ENCODE measurements around the gene ATMIN.

Gene ATMIN

DNA sequence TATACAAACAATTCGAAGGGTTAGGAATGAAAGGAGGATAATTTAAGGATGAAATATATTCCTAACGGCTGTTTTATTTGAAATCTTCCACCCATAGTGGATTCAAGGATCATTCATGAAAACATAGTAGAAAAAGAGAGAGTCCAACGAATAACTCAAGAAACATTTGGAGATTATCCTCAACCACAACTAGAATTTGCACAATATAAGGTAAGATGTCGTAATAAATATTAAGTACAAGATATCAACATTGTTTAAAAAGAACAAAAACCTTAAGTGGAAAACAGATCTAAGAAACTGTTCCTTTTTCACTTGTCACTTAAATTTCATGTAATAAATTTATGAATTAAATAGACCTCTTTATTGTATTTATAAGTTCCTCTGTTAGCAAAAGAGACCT is 9.2 kb upstream of the ATMIN start:
- H3K9me3 ChIP-seq (ENCODE audit: control insufficient read depth, insufficient read depth, low read length) = no peaks in the 10 kb centered on the region
- H3K4me1 ChIP-seq (ENCODE audit: insufficient read depth, low read length) = no peaks in the 10 kb centered on the region
- peaks cover 14% of the 10 kb centered on the region; the same call in 1 of the 2 replicates for H3K36me3 ChIP-seq (ENCODE audit: insufficient read depth, low read length)
- H3K9ac ChIP-seq (ENCODE audit: low read depth, low read length) = no peak overlapping the region

DNA sequence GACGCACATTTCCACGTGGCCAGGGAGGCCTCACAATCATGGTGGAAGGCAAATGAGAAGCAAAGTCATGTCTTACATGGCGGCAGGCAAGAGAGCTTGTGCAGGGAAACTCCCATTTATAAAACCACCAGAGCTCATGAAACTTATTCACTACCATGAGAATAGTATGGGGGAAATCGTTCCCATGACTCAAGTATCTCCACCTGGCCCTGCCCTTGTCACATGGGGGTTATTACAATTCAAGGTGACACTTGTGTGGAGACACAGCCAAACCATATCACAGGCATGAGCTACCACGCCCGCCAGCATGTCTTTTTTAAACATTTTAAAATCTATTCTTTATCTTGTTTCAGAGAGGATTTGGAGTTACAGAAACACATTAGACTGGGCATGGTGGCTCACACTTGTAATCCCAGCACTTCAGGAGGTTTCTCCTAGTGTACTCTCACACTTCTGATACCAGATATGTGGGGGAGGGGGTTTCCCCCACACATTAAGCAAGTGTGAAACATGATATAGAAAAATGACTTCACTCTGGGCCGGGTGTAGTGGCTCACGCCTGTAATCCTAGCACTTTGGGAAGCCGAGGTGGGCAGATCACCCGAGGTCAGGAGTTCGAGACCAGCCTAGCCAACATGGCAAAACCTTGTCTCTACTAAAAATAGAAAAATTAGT is 5.6 kb upstream of the ATMIN start:
- Histone ChIP-seq H3K4me1 (ENCODE audit: insufficient read depth, low read length) (no peaks in the 10 kb centered on the region), H3K9ac (ENCODE audit: low read depth, low read length) (no peak overlapping the region), H3K9me3 (ENCODE audit: control insufficient read depth, insufficient read depth, low read length) (peaks cover 4% of the 10 kb centered on the region; the same call in 1 of the 2 replicates), H3K36me3 (ENCODE audit: insufficient read depth, low read length) (peaks cover 11% of the 10 kb centered on the region; the same call in 1 of the 2 replicates)

DNA sequence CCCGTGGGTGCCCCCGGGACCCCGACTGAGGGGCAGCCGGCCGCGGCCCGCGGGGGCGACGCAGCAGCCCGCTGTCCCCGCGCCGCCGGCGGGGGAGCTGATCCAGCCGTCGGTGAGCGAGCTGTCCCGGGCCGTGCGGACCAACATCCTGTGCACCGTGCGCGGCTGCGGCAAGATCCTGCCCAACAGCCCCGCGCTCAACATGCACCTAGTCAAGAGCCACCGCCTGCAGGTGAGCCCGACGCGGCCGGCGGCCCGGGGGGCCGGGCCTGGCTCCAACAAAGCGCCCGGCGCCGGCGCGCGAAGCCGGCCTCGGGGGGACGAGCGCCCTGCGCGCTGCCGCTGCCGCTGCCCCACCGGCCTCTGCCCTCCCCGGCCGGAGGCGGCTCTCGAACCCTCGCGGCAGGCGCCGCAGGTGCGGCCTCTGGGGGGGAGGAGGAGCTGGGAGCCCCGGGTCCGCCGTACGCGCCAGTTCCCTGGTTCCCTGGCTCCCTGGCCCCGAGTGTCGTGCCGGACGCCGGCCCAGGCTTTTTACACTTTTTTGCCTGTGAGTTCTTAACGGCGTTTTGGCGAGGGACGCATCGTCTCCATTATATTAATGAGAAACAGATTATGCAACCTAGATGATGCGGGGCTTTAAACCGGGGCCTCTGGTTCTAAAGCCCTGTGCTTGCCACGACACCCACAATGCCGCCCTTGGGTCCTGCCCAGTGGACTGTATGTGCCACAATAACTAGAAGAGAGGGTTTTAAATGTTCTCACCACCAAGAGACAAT is 521 bp downstream of the ATMIN start:
- Histone ChIP-seq H3K36me3 (ENCODE audit: insufficient read depth, low read length) (no peaks in the 10 kb centered on the region; the same call in 1 of the 2 replicates), H3K9me3 (ENCODE audit: control insufficient read depth, insufficient read depth, low read length) (peaks cover 4% of the 10 kb centered on the region; the same call in 1 of the 2 replicates), H3K4me1 (ENCODE audit: insufficient read depth, low read length) (0 out of 2 replicates have a peak, but pooled peaks cover 4% of the 10 kb centered on the region)

DNA sequence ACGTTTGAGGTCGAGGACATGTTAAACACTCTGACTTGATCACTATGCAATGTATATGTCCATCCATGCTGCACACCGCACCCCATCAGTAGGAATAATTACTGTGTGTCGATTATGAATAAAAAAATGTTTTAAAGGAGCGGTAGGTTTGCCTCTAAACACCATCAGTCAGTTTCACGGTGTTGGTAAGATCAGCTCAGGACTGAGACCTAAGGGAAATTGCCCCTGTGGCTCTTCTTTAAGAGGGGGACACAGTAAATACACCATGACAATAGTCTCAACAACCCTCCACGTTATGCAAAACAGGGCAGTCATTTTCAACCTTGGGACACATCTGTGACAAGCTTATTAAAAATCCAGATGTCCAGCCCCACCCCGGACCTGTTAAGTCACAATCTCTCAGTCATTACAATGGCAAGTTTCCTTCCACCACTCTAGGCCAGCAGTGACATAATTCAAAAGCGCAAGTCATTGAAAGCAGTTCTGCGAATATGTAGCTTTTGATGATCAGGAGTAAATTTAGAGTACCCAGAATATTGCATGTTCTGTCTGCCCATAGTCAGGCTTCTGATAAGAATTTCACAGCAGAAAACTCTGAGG is 1.2 kb downstream of the ATMIN start:
- peaks cover 4% of the 10 kb centered on the region; the same call in 1 of the 2 replicates for H3K9me3 ChIP-seq (ENCODE audit: control insufficient read depth, insufficient read depth, low read length)
- peak overlapping the region; percentile 78 for H3K9ac ChIP-seq (ENCODE audit: low read depth, low read length)
- peaks cover 2% of the 10 kb centered on the region for H3K36me3 ChIP-seq (ENCODE audit: insufficient read depth, low read length)
- H3K4me1 ChIP-seq (ENCODE audit: insufficient read depth, low read length) = 0 out of 2 replicates have a peak, but pooled peaks cover 4% of the 10 kb centered on the region

More for the DNA sequence above, 521 bp downstream of the ATMIN start:
- H3K9ac ChIP-seq (ENCODE audit: low read depth, low read length) = peak overlapping the region; percentile 78

DNA sequence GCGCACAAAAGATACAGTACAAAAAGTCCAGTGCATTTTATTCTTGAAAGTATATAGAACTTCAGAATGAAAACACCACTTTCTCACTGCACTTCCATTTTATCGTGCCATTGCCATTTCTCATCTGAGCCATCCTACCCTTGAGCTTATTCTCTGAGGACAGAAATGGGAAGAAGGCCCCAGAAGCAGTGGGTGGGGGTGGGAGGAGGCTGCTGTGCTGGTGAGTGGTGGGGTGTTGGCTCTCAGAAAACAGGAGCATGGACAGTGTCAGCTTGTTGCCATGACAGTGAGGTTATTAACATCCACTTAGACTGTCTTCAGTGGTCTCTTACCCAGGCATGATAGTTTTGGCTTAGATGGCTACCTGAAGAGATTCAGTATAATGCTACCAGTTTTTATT is 4.5 kb downstream of the ATMIN start:
- Histone ChIP-seq H3K4me1 (ENCODE audit: insufficient read depth, low read length) (0 out of 2 replicates have a peak, but pooled peaks cover 4% of the 10 kb centered on the region), H3K9me3 (ENCODE audit: control insufficient read depth, insufficient read depth, low read length) (no peaks in the 10 kb centered on the region), H3K9ac (ENCODE audit: low read depth, low read length) (no peak overlapping the region), H3K36me3 (ENCODE audit: insufficient read depth, low read length) (peaks cover 20% of the 10 kb centered on the region)

DNA sequence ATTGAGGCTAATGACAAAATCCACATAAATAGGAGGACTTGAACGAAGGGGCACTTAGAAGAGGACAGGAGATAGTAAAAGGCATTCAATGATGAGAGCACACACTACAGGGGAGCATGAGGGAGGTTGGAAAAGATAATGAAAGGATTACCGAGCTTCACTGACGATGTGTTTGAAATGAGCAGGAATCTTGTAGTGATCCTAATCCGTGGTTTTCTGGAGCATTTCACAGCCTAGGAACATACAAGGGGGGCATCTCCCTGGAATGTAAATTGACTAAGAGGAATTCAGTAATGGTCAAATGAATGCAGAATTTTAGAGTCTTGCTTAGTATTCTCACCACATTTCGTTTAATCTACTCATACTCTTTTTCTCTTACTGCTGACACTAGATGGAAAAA is 5.2 kb downstream of the ATMIN start:
- H3K36me3 ChIP-seq (ENCODE audit: insufficient read depth, low read length) = peaks cover 20% of the 10 kb centered on the region
- H3K4me1 ChIP-seq (ENCODE audit: insufficient read depth, low read length) = 0 out of 2 replicates have a peak, but pooled peaks cover 4% of the 10 kb centered on the region
- no peak overlapping the region for H3K9ac ChIP-seq (ENCODE audit: low read depth, low read length)

DNA sequence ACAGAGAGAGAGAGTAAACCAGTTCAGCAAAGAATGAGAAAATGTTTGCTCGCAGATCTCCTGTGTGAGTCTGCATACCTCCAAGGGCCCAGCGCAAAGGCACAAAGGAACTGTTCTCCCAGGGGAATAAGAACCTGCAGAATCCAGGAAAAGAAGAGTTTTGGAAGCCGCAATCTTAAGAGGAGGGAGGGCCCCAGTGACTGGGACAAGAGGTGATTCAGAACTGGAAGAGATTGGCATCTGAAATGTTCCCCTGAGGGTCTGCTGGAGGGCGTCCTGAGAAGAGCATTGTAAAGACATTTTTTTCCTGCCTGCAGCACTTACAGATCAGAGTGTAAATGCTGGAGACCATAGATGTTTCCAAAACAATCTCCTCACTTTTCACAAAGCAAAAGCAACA is 6.1 kb downstream of the ATMIN start:
- Histone ChIP-seq H3K4me1 (ENCODE audit: insufficient read depth, low read length) (0 out of 2 replicates have a peak, but pooled peaks cover 4% of the 10 kb centered on the region), H3K9ac (ENCODE audit: low read depth, low read length) (no peak overlapping the region), H3K9me3 (ENCODE audit: control insufficient read depth, insufficient read depth, low read length) (no peaks in the 10 kb centered on the region), H3K36me3 (ENCODE audit: insufficient read depth, low read length) (peaks cover 20% of the 10 kb centered on the region)

More for the DNA sequence above, 5.2 kb downstream of the ATMIN start:
- H3K9me3 ChIP-seq (ENCODE audit: control insufficient read depth, insufficient read depth, low read length) = no peaks in the 10 kb centered on the region

DNA sequence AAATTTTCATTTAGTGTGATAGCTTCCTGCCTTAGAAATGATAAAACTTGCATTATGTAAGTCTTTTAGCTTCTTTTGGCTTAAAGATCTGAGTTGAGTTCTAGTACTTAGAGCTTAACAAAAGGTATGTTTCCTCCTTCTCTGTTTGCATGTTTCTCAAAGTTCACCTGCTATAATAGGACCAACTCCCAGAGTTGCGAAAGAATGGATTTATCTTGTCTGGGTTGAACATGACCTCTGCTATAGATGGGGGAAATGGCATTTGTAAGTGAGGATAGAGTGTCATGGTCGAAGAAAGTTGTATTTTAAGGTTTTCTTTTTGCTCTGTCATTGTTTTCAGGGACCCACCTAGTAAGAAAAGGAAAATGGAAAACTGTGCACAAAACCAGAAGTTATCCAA is 7.2 kb downstream of the ATMIN start:
- Histone ChIP-seq H3K36me3 (ENCODE audit: insufficient read depth, low read length) (peaks cover 20% of the 10 kb centered on the region), H3K4me1 (ENCODE audit: insufficient read depth, low read length) (no peaks in the 10 kb centered on the region), H3K9ac (ENCODE audit: low read depth, low read length) (no peak overlapping the region), H3K9me3 (ENCODE audit: control insufficient read depth, insufficient read depth, low read length) (no peaks in the 10 kb centered on the region)

DNA sequence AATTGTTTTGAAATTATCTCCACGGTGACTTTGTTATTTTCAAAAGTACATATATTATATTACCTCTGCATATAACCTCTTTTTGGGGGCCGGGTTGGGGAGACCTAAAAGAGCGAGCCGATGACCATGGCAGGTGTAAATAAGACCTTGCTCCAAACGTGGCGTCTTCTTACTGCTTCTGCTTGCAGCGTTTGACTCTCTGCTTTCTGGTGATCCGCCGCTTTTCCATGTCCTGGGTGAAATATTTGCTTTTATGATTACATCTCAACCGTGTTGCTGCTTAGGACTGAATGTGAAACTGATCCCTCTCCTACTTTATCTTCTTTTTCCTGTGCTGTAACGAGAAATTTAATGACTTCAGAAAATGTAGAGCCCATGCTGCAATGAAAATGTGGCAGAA is 18.1 kb downstream of the ATMIN start:
- H3K9me3 ChIP-seq (ENCODE audit: control insufficient read depth, insufficient read depth, low read length) = no peaks in the 10 kb centered on the region
- no peaks in the 10 kb centered on the region for H3K36me3 ChIP-seq (ENCODE audit: insufficient read depth, low read length)
- no peaks in the 10 kb centered on the region for H3K4me1 ChIP-seq (ENCODE audit: insufficient read depth, low read length)
- no peak overlapping the region for H3K9ac ChIP-seq (ENCODE audit: low read depth, low read length)

DNA sequence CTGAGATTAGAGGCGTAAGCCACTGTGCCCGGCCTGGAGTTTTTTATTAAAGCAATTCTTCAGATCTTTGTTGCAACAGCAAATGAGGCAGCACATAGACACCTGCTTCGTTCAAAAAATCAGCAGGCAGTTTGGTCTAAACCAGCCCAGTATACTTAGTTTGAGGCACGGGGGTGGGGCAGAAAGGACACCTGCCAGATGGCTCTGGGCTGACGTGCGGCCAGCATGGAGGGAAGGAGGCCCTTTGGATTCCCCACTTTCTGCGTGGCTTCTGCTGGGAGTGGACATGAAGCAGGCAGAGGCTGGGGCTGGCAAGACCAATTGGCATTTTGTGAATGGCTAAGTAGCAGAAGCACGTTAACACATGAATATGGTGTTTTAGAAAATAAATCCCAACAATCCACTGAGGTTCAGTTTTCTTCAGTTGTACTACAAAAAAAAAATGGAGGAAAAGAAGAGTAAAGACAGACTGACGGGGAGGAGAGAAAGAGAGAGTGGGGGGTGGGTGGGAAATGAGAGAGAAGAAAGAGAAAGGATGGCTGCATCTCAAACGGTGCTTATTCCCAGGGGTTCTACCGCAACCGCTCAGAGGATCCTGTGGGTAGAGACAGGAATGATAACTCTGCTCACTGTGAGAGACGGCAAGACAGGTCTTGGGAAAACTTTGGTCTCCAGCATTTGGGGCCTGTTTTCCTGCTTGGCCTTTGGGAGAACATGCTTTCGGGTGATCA is 25.1 kb downstream of the ATMIN start:
- H3K9me3 ChIP-seq (ENCODE audit: control insufficient read depth, insufficient read depth, low read length) = no peaks in the 10 kb centered on the region
- peaks cover 10% of the 10 kb centered on the region; the same call in 1 of the 2 replicates for H3K4me1 ChIP-seq (ENCODE audit: insufficient read depth, low read length)
- H3K36me3 ChIP-seq (ENCODE audit: insufficient read depth, low read length) = no peaks in the 10 kb centered on the region
- H3K9ac ChIP-seq (ENCODE audit: low read depth, low read length) = no peak overlapping the region

DNA sequence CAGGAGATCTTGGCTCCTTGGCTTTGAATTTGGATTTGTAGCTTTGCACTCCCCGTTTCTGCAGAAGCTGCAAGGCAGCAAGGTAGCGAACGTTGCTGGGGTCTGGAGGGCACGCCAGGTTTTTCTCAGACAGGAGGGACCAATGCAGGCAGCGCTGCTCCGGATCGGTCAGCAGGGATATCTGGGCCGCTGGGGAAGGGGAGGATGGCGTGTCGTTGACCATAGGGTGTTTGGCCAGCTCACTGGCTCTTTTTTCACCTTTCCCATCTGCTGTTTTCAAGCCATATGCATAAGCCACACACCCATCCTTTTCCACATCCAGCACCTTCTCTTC is 25.6 kb downstream of the ATMIN start:
- peaks cover 10% of the 10 kb centered on the region; the same call in 1 of the 2 replicates for H3K4me1 ChIP-seq (ENCODE audit: insufficient read depth, low read length)
- no peaks in the 10 kb centered on the region for H3K9me3 ChIP-seq (ENCODE audit: control insufficient read depth, insufficient read depth, low read length)
- H3K36me3 ChIP-seq (ENCODE audit: insufficient read depth, low read length) = no peaks in the 10 kb centered on the region
- no peak overlapping the region for H3K9ac ChIP-seq (ENCODE audit: low read depth, low read length)

DNA sequence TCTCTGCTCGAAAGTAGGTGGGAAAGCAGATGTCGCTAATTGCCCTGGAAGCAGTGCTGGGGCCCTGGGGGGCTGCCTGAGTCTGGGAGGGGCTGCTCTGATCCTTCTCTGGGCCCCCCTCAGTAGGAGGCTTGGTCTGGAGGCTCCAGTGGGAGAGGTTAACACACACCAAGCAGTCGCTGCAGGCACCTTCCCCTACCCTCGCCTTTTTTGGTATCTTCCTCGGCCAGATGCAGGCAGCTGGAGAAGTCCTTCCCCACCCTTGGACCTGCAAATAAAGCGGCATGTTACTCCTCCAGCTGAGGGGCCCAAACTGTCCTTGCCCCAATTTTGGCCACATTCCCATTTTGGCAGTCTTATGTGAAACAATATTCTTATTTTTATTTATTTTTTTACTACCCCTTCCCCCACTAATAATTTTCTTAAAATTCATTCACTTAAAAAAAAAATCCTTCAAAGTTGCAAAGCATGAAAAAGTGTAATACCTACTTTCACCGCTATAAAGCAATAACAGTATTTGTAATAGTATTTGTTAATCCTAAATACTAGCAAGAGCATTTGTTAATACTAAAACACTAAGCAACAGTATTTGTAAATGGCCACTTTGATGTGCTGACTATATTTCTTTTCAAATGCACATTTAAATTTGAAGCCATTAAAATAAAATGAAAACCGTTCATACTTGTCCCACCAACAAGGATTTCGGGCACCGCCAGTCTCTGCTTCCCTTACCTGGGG is 26.4 kb downstream of the ATMIN start:
- Histone ChIP-seq H3K4me1 (ENCODE audit: insufficient read depth, low read length) (peaks cover 10% of the 10 kb centered on the region; the same call in 1 of the 2 replicates), H3K9ac (ENCODE audit: low read depth, low read length) (no peak overlapping the region), H3K36me3 (ENCODE audit: insufficient read depth, low read length) (no peaks in the 10 kb centered on the region), H3K9me3 (ENCODE audit: control insufficient read depth, insufficient read depth, low read length) (no peaks in the 10 kb centered on the region)

DNA sequence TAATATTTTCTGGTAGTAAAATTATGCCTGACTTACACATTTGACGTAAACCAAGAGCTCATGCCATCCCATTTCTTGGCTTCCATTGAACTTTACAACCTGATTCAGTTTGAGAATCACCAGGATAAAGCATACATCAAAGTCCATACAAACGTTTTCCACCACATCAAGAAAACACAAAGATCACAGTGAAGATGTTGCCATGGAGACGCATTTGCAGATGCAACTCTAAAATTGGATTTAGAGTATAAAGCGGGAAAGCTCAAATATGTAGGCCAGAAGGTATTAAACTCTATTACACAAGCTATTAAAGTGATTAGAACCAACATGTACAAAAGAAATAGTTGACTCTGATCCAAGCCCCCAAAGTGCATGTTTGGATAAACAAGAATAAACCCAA is 31.0 kb downstream of the ATMIN start:
- Histone ChIP-seq H3K9me3 (ENCODE audit: control insufficient read depth, insufficient read depth, low read length) (no peaks in the 10 kb centered on the region), H3K36me3 (ENCODE audit: insufficient read depth, low read length) (no peaks in the 10 kb centered on the region), H3K4me1 (ENCODE audit: insufficient read depth, low read length) (peaks cover under 1% of the 10 kb centered on the region; the same call in 1 of the 2 replicates), H3K9ac (ENCODE audit: low read depth, low read length) (no peak overlapping the region)

All from ES-I3 (cell line).